Esophagus squamous epithelium (tissue), 4 donors: ENCODE measurements around the gene GAL.

ENCODE experiments used
- CTCF ChIP-seq, 6 experiments: fragments of 450-650 bp in 4 of 6; fragments of 200-600 bp in 2 of 6; sonication (generic) in 2 of 6; IDR thresholded peaks; one replicate each; pipeline ENCODE4 v1.5.1; 2016 to 2019; ENCODE audit warnings: antibody characterized with exemption in 6 of 6, mild to moderate bottlenecking in 4 of 6, moderate library complexity in 4 of 6
- POLR2A ChIP-seq, 4 donors: fragments of 450-650 bp; IDR thresholded peaks; one replicate each; pipeline ENCODE4 v1.6.1; 2017; ENCODE audit warnings: antibody characterized with exemption in 4 of 4, mild to moderate bottlenecking in 4 of 4, moderate library complexity in 3 of 4

- TF ChIP-seq CTCF (IDR thresholded peaks at IDR 0.05) = no peak
- no peak for TF ChIP-seq POLR2A (IDR thresholded peaks at IDR 0.05)
These were observed 5.6 kb downstream of the GAL start for GRCh38 chr11:68689737-68690625.
